Effector memory CD8-positive, alpha-beta T cell (primary cell): ENCODE data around the gene EXD2.

Experiments
- ATAC-seq: fragments of 150-1000 bp; cut with Tn5 transposase; replicated peaks from 2 replicates; pipeline ENCODE4 v1.10.0; 2021; ENCODE audit warnings: mild to moderate bottlenecking, moderate library complexity
- DNase-seq, 3 experiments: peaks; one replicate each; pipeline ENCODE4 v3.0.0; 2021
- H3K27ac Mint-ChIP-seq, 2 donors: one replicate each; pipeline ENCODE4 v1.8.0; 2022; ENCODE audit warnings: mild to moderate bottlenecking in 2 of 2, mixed read lengths in 2 of 2, moderate library complexity in 2 of 2
- H3K27me3 Mint-ChIP-seq, 2 donors: one replicate each; pipeline ENCODE4 v1.8.0; 2022; ENCODE audit warnings: mixed read lengths in 2 of 2
- H3K36me3 Mint-ChIP-seq: one replicate; pipeline ENCODE4 v1.8.0; 2022; ENCODE audit warnings: mild to moderate bottlenecking, moderate library complexity, mixed read lengths; ENCODE audit not compliant: insufficient read depth
- H3K4me1 Mint-ChIP-seq, 2 donors: one replicate each; pipeline ENCODE4 v1.8.0; 2022; ENCODE audit warnings: low read depth in 2 of 2, mixed read lengths in 2 of 2
- H3K4me3 Mint-ChIP-seq, 2 donors: one replicate each; pipeline ENCODE4 v1.8.0; 2022; ENCODE audit warnings: mild to moderate bottlenecking in 2 of 2, mixed read lengths in 2 of 2, moderate library complexity in 2 of 2
- H3K9me3 Mint-ChIP-seq, 2 donors: one replicate each; pipeline ENCODE4 v1.8.0; 2022; ENCODE audit warnings: mixed read lengths in 2 of 2

The EXD2 gene

DNA sequence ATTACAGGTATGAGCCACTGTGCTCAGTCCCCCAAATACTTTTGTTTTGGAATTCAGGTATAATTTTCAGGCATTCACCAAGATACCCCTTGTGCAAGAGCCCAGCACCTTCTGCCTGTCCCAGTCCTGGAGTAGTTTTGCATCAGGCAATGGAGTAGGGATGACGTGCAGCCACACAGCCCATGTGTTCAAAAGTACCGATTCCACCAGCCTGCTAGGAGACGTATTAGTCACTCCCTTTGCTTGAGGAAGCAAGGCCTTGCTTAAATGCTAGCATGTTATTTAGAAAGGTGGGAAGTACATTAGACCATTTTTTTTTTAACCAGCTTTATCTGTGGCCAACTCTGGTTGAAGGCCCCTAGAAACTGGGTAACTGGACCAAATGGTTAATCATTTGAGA lies 53.6 kb downstream of the EXD2 start:
- DNase-seq (no peak), ATAC-seq (no peak)
- Mint-ChIP-seq H3K4me3 (no peak overlapping the region), H3K27me3 (no peaks in the 10 kb centered on the region), H3K9me3 (no peaks in the 10 kb centered on the region), H3K4me1 (peaks cover 0 to 2% of the 10 kb centered on the region in 2 donors), H3K36me3 (no peaks in the 10 kb centered on the region), H3K27ac (no peak overlapping the region)

DNA sequence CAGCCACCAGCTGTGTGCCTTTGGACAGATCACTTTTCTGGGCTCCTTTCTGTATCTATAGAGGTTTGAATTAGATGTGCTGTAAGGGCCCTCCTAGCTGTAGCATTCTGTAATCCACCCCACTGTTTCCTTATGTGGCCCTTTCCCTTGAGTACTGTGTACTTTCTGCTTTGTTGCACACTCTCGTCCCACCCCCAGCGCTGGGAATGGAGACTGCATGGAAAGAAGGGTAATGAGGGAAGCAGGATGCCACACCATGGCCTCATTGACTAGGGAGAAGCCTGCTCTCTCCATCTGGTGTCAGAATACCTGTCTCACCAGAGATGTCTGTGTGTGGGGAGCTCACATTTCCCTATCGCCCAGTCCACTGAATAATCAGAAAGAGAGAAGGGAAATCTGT lies 55.0 kb downstream of the EXD2 start:
- H3K9me3 Mint-ChIP-seq, result no peaks in the 10 kb centered on the region
- no peak overlapping the region for H3K4me3 Mint-ChIP-seq
- H3K27me3 Mint-ChIP-seq, result peaks cover 9 to 12% of the 10 kb centered on the region in 2 donors
- H3K36me3 Mint-ChIP-seq, result no peaks in the 10 kb centered on the region
- peaks cover 0 to 2% of the 10 kb centered on the region in 2 donors for H3K4me1 Mint-ChIP-seq
- ATAC-seq (no peak), DNase-seq (no peak)
- H3K27ac Mint-ChIP-seq, result no peak overlapping the region

DNA sequence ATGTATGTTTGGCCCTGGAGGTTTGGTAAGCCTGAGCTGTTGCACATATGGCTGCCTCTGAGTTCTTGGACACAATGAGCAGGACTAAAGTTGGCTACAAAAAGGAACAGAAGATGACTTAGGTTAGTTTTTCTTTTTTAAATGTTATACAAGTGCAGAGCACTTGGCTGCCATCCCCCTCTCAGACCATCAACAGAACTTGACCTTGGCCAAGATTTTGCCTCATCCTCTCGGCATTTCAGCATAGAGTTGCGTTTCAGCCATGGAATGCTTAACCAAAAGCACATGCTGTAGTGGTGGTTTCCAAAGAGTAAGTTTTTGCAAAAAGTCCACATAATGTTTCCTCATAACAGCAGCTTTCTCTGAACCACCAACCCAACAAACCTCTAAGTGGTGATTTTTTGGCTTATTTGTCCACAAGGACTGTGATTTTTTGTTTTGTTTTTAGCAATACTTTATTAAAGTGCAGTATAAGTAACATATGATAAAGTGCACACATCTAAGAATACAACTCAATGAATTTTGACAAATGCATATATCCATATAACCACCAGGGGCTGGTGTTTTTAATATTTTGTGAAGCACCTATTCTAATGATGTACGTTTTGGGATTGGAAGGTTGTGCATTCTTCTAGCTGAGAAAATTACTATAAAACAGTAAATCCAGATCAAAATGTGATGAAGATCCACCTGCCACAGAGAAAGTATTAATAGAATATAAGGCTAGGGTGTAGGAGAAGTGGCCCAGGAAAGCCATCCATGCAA lies 56.6 kb downstream of the EXD2 start:
- H3K36me3 Mint-ChIP-seq, result no peaks in the 10 kb centered on the region
- H3K4me3 Mint-ChIP-seq, result no peak overlapping the region
- H3K9me3 Mint-ChIP-seq, result no peaks in the 10 kb centered on the region
- ATAC-seq, result no peak
- peaks cover 15 to 18% of the 10 kb centered on the region in 2 donors for H3K27me3 Mint-ChIP-seq
- no peaks in the 10 kb centered on the region for H3K4me1 Mint-ChIP-seq
- no peak overlapping the region for H3K27ac Mint-ChIP-seq
- DNase-seq, result no peak

DNA sequence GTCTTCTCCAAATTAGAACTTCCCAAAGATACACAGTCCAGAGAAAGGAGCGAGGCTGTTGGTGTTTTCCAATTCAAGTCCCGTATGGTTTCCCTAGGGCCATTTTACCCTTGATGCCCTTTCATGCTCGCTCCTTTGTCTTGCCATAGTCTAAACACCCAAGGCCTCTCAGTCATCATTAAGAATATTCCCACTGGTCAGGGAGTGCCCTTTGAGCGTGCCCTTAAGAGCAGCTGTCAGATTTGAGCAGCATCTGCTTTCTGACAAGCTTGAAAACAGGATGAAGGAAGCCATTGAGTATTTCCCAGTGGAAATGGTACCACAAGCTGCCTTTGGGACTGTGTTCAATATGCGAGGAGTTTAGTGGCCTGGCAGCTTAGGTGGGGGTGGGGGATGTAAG lies 58.3 kb downstream of the EXD2 start:
- ATAC-seq (no peak), DNase-seq (no peak)
- H3K27ac Mint-ChIP-seq, result no peak overlapping the region
- peaks cover 22 to 26% of the 10 kb centered on the region in 2 donors for H3K27me3 Mint-ChIP-seq
- no peaks in the 10 kb centered on the region for H3K9me3 Mint-ChIP-seq
- H3K4me1 Mint-ChIP-seq, result no peaks in the 10 kb centered on the region
- no peak overlapping the region for H3K4me3 Mint-ChIP-seq
- H3K36me3 Mint-ChIP-seq, result no peaks in the 10 kb centered on the region

DNA sequence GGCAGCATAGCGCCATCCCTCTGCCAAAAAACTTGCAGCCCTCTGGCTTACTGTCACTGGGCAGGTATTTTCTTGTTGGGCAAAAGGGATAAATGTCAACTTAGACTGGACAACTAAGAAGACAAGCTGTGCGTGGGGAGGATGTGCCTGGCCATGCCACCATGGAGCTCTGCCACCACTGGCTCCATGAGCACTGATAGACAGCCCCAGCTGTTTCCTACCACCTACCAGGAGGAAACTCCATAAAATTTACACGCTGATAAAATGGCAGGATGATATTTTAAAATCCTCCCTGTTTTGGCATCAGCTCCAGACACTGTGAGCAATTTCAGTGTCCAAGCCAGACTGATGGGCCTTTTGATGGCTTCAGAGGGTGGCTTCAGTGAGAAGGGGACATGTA lies 61.6 kb downstream of the EXD2 start:
- H3K36me3 Mint-ChIP-seq, result no peaks in the 10 kb centered on the region
- DNase-seq (no peak), ATAC-seq (no peak)
- no peaks in the 10 kb centered on the region for H3K9me3 Mint-ChIP-seq
- H3K27me3 Mint-ChIP-seq, result peaks cover 38 to 48% of the 10 kb centered on the region in 2 donors
- no peak overlapping the region for H3K27ac Mint-ChIP-seq
- no peak overlapping the region for H3K4me3 Mint-ChIP-seq
- no peaks in the 10 kb centered on the region for H3K4me1 Mint-ChIP-seq

DNA sequence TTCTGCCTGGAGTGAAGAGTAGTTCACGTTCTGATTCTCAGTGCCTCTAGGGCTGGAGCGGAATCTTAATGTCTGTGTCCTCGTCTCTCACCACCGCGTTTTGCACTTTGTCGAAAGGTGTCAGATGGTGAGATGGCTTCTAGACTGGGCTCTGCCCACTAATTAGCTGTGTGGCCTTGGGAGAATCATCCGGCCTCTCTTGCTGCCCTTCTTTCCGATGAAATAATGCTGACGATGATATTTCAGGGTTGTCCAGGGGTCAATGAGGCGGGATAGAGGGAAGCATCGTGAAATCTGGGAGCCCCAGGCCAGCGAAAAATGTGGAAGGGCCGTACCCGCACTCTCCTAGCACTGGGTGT lies 67.8 kb downstream of the EXD2 start:
- peaks cover 48 to 82% of the 10 kb centered on the region in 2 donors for H3K27me3 Mint-ChIP-seq
- DNase-seq, result no peak
- H3K36me3 Mint-ChIP-seq, result no peaks in the 10 kb centered on the region
- H3K4me1 Mint-ChIP-seq, result peaks cover 4 to 5% of the 10 kb centered on the region in 2 donors
- H3K27ac Mint-ChIP-seq, result no peak overlapping the region
- no peak for ATAC-seq
- H3K4me3 Mint-ChIP-seq, result peak overlapping the region in 1 of 2 donors; percentile 4
- H3K9me3 Mint-ChIP-seq, result no peaks in the 10 kb centered on the region

DNA sequence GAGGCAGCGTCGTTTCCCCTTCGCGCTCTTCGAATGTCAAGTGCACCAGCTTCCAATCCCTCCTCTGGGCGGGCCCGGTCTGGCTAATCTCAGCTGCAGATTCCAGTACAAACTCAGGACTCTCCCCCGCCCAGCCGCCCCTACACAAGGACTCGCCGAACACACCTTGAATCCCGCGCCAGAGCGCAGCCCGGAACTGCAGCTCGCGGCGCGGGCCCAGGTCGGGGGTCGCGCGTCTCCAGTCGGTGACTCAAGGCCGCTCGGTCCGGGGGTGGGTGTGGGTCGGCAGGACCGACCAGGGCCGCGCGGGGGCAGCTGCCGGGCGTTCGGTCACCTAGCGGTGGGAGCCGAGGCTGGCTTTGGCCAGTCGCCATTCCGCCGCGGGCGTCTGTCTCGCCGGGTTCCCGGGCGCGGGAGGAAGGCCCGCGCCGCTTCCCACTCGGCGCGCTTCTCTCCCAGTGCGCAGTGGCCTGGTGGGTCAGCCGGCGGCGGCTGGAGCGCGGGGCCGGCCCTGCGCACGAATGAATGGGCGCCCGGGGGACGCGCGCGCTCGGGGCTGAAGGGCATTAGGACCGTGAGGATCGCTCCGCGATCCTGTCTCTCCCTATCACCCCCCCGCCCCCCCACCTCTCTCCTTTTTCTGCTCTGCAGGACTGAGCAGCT lies 68.4 kb downstream of the EXD2 start, which contains the start of gene GALNT16:
Gene GALNT16, plus strand, starts transcription at position 632 of the 663 bp plus-strand sequence. CDS start 133 bp downstream, outside the sequence.
- peaks cover 47 to 78% of the 10 kb centered on the region in 2 donors for H3K27me3 Mint-ChIP-seq
- no peak within 1 kb of the TSS for H3K27ac Mint-ChIP-seq
- H3K4me3 Mint-ChIP-seq, result peak within 1 kb of the TSS; percentile 55 to 60
- H3K36me3 Mint-ChIP-seq, result no peaks in the 10 kb centered on the region
- no peak for DNase-seq
- no peaks in the 10 kb centered on the region for H3K9me3 Mint-ChIP-seq
- H3K4me1 Mint-ChIP-seq, result peaks cover 4 to 5% of the 10 kb centered on the region in 2 donors
- ATAC-seq, result no peak

DNA sequence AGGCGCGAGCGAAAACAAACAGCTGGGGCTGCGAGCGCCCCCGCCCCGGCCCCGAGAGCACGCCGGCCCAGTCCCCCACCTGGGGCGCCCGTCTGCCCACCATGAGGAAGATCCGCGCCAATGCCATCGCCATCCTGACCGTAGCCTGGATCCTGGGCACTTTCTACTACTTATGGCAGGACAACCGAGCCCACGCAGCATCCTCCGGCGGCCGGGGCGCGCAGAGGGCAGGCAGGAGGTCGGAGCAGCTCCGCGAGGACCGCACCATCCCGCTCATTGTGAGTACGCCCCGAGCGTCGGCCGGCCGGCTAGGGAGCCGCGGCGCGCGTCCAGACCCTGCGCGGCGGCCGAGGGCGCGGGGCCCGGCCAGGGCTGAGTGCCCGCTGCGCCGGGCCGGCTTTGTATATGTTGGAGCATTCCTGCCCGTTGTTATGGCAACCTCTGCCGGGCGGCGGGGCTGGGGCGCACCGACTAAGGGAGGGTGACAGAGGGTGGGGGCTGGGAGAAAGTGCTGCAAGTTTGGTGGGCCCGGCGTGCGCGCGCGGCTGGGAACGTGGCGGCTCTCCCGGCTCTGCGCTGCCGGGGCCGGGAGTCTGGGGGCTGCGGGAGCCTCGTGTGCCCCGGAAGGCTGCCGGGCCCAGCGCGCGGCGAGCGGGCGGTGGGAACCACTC lies 69.0 kb downstream of the EXD2 start:
- Mint-ChIP-seq H3K9me3 (no peaks in the 10 kb centered on the region), H3K4me3 (peak overlapping the region in 1 of 2 donors; percentile 33), H3K36me3 (no peaks in the 10 kb centered on the region), H3K27me3 (peaks cover 44 to 71% of the 10 kb centered on the region in 2 donors), H3K27ac (no peak overlapping the region), H3K4me1 (peaks cover 4 to 5% of the 10 kb centered on the region in 2 donors)
- DNase-seq, result no peak
- ATAC-seq, result no peak

DNA sequence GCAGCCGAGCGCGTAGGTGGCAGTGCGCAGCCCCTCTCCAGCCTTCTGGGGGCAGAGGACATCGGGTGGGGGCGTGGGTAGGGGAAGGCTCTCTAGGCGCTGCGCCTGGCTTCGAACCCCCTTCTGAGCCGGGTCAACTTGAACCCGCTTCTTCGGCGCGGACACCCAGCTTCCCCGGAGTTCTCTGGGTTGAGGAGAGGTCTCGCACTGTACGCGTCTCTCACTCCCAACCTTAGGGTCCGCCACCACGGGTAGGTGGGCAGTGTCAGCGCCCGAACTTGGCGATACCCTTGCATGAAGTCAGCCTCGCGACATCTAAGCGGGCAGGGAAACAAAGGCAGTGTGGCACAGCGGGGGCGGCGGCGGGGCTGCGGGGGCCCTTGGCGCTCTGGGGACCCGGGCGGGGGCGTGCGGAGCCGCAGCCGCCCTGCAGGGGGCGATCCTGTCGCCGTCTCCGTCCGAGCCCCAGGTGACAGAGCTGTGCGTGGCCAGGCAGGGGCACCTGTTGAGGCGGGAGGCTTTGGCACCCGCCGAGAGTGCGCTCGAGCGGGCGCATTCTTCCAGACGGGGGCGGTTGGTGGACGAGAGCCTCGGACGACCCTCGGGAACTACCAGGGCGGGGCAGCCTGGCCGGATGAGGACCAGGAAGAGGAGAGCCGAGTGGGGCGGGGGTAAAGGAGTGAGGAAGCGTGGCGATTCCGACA lies 69.7 kb downstream of the EXD2 start:
- peaks cover 37 to 64% of the 10 kb centered on the region in 2 donors for H3K27me3 Mint-ChIP-seq
- peak overlapping the region; percentile 55 to 60 for H3K4me3 Mint-ChIP-seq
- no peaks in the 10 kb centered on the region for H3K9me3 Mint-ChIP-seq
- no peak overlapping the region for H3K27ac Mint-ChIP-seq
- peaks cover 4 to 5% of the 10 kb centered on the region in 2 donors for H3K4me1 Mint-ChIP-seq
- H3K36me3 Mint-ChIP-seq, result no peaks in the 10 kb centered on the region
- peak; percentile 42 for ATAC-seq
- peak in 1 of 3 experiments; percentile 5 for DNase-seq

DNA sequence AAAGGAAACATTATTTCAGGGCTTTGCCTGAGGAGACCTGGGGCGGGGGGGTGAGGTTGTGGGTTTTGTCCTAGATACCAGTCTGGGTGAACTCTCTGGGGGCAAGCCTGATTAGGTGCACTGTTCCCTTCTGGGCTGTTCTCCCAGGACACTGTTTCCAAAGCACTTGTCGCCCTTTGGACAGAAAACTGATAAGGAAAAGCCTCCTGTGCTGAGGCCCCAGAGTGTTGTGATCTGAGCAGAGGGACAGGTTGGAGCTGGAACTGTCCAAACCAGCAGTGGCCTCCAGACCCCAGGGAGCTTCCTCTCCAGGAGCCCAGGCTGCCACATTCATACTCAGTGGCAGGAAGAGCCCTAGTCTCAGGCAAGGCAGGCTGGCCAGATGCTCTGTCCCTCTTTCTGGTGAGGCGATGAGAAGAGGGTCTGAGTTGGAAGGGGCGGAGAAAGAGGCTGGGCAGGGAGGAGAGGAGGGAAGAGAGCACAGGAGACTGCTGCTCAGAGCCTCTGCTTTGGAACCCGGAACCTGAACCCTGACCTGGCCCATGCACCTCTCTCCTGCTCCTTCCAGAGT lies 70.5 kb downstream of the EXD2 start:
- peaks cover 4 to 5% of the 10 kb centered on the region in 2 donors for H3K4me1 Mint-ChIP-seq
- H3K27ac Mint-ChIP-seq, result no peak overlapping the region
- DNase-seq (no peak), ATAC-seq (no peak)
- H3K4me3 Mint-ChIP-seq, result peak overlapping the region; percentile 55 to 60
- H3K27me3 Mint-ChIP-seq, result peaks cover 38 to 60% of the 10 kb centered on the region in 2 donors
- H3K9me3 Mint-ChIP-seq, result no peaks in the 10 kb centered on the region
- H3K36me3 Mint-ChIP-seq, result no peaks in the 10 kb centered on the region

DNA sequence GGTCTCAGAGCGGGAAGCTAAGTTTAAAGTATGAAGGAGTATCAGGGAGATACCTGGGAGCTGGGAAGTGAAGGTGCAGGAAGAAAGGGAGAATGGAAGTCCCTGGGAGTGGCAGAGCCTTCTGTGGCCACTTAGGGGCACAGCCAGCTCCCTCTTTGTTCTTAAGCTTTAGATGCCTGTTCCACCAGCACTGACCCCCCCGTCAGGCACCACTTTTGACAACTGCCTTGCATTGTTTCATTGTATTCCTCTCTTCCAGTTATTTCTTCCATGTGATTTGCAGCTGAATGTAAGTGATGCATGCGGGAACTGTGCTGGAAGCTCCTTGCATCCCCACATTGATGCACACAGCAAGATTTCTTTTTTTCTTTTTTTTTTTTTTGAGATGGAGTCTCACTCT lies 71.2 kb downstream of the EXD2 start:
- ATAC-seq (no peak), DNase-seq (no peak)
- H3K9me3 Mint-ChIP-seq, result no peaks in the 10 kb centered on the region
- no peak overlapping the region for H3K27ac Mint-ChIP-seq
- H3K27me3 Mint-ChIP-seq, result peaks cover 42 to 64% of the 10 kb centered on the region in 2 donors
- peak overlapping the region in 1 of 2 donors; percentile 32 for H3K4me3 Mint-ChIP-seq
- peaks cover 4 to 5% of the 10 kb centered on the region in 2 donors for H3K4me1 Mint-ChIP-seq
- H3K36me3 Mint-ChIP-seq, result no peaks in the 10 kb centered on the region

DNA sequence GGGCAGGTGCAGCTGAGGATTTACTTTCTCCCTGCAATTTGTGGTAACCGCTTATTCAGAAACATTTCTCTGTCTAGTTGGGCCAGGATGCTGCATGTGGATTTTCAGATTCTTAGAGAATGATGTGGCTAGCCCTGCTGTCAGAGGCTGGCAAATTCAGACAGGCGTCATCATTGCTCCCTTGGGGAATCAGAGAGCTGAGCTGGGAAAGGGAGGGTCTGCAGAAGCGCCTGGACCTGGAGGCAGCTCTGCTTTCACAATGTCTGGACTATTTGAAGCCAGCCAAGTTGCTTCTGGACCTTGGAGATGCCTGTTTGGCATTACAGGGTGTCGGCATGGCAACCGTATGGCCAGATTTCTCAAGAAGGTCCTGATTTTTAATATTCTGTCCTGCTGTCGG lies 72.1 kb downstream of the EXD2 start:
- no peaks in the 10 kb centered on the region for H3K36me3 Mint-ChIP-seq
- peaks cover 4 to 5% of the 10 kb centered on the region in 2 donors for H3K4me1 Mint-ChIP-seq
- H3K9me3 Mint-ChIP-seq, result no peaks in the 10 kb centered on the region
- ATAC-seq (no peak), DNase-seq (no peak)
- peaks cover 35 to 56% of the 10 kb centered on the region in 2 donors for H3K27me3 Mint-ChIP-seq
- H3K27ac Mint-ChIP-seq, result no peak overlapping the region
- no peak overlapping the region for H3K4me3 Mint-ChIP-seq

DNA sequence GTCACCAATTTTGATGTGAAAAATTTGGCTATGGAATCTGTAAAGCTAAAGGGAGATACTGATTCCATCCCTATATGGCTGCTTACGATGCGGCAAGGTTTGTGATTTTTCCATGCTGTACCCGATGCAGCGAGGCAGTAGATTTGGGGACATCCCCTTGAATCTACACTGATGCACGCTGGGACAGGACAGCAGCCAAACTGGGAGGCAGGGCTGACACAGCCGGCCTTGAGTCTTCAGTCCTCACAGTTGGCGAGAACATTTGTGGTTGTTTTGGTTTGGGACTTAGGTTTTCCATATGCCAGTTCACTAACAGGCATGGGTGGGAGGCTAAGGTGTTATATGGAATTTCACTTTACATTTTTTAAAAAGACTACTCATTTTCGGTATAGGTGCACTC lies 72.5 kb downstream of the EXD2 start:
- DNase-seq (no peak), ATAC-seq (no peak)
- no peak overlapping the region for H3K4me3 Mint-ChIP-seq

More for the DNA sequence above, 72.5 kb downstream of the EXD2 start:
- peaks cover 30 to 52% of the 10 kb centered on the region in 2 donors for H3K27me3 Mint-ChIP-seq
- H3K9me3 Mint-ChIP-seq, result no peaks in the 10 kb centered on the region
- no peak overlapping the region for H3K27ac Mint-ChIP-seq
- no peaks in the 10 kb centered on the region for H3K36me3 Mint-ChIP-seq
- H3K4me1 Mint-ChIP-seq, result peaks cover 4 to 5% of the 10 kb centered on the region in 2 donors
